Stimulated activated CD4-positive, alpha-beta T cell treated with anti-CD3 and anti-CD28 coated beads, Interleukin-12 subunit alpha, Interleukin-12 subunit beta, amount 100 ng/mL, for 4 hours (primary cell): ENCODE results near the gene SLC24A1.

Experiments used
- DNase-seq: peaks from one replicate; pipeline ENCODE4 v3.0.0-alpha.2; 2020

SLC24A1 gene

GRCh38 chr15:65653801-65654521, 32.2 kb downstream of the SLC24A1 start:
- DNase-seq = no peak

- DNase-seq = no peak
These were observed 33.3 kb downstream of the SLC24A1 start for GRCh38 chr15:65655026-65655425.

GRCh38 chr15:65655457-65655856, 33.7 kb downstream of the SLC24A1 start:
- DNase-seq = no peak

- DNase-seq = no peak
These were observed 37.8 kb downstream of the SLC24A1 start for GRCh38 chr15:65659502-65660052.

GRCh38 chr15:65660927-65661326, 39.2 kb downstream of the SLC24A1 start:
- DNase-seq = no peak

DNA sequence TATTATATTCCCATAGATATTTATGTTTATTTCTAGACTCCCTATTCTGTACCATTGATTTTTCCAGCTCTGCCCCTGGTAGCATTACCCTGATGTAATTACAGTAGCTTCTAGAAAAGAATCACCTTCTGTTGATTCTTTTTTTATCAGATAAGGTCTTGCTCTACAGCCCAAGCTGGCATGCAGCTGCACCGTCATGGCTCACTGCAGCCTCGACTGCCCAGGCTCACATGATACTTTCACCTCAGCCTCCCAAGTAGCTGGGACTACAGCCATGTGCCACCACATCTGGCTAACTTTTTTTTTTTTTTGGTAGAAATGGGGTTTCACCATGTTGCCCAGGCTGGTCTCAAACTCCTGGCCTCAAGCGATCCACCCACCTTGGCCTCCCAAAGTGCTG, 41.8 kb downstream of the SLC24A1 start:
- no peak for DNase-seq

GRCh38 chr15:65666257-65666656, 44.5 kb downstream of the SLC24A1 start:
- DNase-seq = no peak

- DNase-seq = no peak
These were observed 53.8 kb downstream of the SLC24A1 start for GRCh38 chr15:65675551-65675950.

GRCh38 chr15:65676123-65676522, 54.4 kb downstream of the SLC24A1 start:
- no peak for DNase-seq

GRCh38 chr15:65680544-65680943, 58.8 kb downstream of the SLC24A1 start:
- DNase-seq = no peak

- no peak for DNase-seq
These were observed 60.7 kb downstream of the SLC24A1 start for GRCh38 chr15:65682404-65682911.

GRCh38 chr15:65688462-65688861, 66.7 kb downstream of the SLC24A1 start:
- no peak for DNase-seq

DNA sequence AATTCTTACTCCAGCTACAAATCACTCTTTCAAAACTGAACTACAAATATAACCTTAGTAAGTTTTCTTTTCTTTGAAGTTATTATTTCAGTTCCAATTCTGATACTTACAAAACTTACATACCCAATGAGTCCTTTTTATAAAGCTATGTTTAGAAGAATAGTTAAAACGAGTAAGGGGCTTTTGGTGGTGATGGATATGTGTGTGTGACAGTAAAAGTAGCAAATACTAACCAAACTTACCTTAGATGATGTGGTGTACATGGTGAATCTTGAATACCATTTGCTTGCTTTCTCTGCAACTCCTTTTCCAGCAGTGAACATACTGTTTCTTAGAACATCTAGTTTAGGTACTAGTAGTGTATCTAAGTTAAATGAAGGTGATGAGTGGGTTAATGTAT, 68.4 kb downstream of the SLC24A1 start:
- no peak for DNase-seq

DNA sequence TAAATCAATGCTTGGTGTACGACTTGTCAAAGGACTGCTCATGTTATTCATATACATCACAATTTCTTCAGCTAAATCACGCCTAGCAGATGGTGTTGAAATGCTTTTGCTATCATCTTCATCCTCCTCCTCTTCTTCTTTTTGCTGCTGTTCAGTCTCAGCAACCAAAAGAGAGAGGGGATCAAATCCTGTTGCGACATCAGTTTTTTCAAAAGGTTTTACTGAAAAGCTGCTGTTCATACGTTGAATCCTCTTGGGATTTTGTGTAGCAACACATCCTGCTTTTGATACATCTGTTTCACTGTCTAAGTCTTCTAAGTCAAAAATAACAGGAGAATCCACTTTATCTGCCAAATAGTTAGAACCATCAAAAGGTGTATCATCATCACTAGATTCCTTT, 69.0 kb downstream of the SLC24A1 start:
- DNase-seq = no peak

- DNase-seq = no peak
These were observed 73.3 kb downstream of the SLC24A1 start for GRCh38 chr15:65695081-65695480.
